Colon (tissue), 2 donors: ENCODE data around the gene RASL10B.

Experiments
- FAIRE-seq: peaks from 2 replicates; lab custom pipeline; 2012; peaks lifted over from hg19 to GRCh38; lab: Jason Lieb, UNC
- donor health status: control.
- donor health status: control.

RASL10B gene

DNA sequence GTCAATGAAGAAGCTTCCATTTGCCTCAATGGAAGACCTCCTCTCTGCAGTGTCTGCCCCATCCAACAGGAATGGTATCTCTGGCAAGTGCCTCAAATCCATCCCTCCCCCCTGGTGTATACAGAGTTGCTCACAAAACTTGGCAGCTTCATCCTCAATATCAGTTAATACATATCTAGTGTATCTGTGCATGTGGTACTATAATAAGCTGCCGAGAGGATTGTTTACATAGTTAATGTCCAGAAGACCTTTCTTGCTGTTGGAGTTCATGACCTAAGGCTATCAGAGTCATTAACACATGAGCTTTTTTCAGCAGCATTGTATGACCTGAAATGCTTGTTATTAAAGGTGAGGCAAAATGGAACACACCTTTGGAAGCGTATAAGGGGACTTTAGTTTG, 14.0 kb upstream of the RASL10B start:
- no peak for FAIRE-seq

DNA sequence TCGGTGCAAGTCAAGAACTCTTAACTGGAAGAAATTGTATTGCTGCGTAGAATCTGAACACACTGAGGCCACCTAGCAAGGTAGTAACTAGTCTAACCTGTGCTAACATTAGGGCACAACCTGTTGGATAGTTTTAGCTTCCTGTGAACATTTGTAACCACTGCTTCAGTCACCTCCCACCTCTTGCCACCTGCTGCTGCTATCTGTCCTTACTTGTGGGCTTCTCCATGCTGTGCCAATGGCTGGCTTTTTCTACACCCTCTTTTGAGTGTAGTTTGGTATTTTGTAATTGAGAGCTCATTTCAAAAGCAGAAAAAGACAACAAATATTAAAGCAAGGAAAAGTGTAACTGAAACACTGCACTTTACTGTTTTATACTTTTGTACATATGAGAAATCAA, 7.7 kb upstream of the RASL10B start:
- no peak for FAIRE-seq

DNA sequence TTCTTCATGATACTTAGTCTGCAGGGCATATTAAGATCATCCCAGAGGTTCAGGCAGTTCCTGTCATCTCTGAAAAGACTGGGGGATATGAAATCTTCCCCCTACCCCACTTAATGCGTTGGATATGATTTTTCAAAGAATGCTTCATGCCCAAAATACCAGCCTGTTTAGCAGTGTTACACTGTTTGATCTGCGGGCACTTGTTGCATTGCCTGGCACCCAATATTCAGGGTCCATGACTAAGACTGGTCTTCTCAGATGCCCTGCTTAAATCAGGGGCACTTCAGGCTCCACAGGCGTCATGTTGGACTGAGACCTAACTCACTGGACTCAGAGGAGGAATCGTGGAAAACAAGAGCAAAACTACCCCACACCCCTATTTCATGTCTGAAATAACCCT, 6.4 kb upstream of the RASL10B start:
- FAIRE-seq: no peak

DNA sequence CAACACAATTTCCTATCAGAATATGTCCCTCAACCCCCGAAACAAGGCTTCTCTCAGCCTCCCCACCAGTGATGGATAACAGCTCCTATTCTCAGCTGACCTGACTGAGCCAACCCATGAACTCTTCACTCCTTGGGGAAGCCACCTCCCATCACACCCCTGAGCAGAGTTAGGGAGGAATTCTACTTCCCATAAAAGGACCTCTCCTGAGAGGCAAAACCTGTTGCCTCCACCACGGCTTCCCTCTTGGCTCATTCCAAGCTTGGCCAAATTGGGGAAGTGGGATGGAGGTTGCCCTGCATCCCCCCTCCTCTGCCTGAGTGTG, 5.7 kb upstream of the RASL10B start:
- FAIRE-seq: no peak

DNA sequence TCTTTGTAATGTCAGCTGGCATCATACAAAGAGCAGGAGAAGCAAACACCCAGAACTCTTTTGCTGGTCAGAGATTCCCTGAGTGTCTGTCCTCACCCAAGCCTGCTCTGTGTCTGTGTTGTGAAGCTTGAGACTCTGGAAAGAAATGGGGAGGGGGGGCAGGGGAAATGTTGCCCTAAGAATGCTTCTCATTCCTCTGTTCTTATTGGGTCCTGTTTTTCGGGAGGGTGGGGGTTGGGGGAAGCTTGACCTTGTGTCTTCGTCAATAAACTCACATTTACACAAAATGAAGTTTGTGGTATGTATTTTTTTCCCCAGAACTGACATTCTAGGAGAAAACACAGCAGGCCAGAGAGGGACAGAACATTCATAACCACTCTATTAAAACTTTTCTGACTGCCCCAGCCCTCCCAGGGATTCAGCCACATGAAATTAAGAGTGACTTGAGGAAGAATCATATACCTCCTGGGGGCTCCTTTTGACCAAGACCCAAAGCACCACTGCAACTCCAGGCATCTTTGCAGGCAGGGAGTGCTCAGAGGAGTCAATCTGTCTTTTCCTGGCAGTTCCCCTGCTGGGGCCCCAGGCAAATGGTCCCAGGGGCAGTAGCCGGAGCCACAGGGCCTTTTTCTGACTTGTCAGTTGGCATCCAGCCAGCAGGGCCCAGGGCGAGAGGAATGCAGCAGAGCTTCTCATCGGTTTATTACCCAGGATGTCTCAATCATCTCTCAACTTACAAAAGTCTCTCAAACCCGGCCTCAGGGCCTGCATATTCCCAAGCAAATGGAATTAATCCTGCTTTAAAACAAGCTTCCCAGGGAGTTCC, 5.1 kb upstream of the RASL10B start:
- no peak for FAIRE-seq

DNA sequence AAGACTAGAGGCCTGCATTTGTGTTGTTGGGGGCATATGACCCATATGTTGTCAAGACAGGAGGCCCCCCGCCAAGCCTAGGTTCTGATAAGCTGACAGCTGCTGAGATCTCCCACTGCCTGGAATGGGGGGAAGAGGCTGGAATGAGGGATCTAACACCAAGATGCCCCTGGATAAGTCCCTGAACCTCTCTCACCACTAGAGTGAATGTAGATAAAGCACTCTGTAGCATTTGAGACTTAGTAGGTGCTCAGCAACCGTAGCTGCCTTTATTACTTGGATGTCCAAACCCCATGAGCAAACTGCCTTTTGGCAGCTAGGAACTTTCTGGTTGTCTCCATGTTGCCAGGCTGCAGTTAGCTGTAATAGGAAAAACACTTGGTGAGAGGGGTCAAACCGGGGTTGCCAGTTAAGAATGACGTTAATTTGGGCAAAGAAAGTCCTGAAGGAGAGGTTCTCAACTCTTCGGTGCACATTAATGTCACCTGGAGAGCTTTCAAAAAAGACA, 4.4 kb upstream of the RASL10B start:
- FAIRE-seq: no peak

DNA sequence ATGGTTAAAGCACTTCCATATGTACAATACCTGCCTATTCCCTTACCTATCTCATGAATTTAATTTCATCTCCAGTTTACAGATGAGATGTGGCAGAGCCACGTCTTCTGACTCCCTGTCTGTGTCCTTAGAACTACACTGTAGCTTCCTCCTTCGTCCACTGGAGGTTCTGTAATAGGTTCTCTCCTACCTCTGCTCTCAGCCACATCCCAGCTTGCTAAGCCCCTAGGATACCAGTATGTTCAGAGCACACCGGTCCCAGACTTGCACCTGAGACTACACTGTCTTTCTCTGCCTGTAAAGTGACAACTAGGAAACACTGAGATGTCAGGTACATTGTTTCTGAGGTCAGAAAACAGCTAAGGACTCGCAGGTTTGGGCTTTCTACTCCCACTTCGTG, 3.8 kb upstream of the RASL10B start:
- FAIRE-seq: no peak

DNA sequence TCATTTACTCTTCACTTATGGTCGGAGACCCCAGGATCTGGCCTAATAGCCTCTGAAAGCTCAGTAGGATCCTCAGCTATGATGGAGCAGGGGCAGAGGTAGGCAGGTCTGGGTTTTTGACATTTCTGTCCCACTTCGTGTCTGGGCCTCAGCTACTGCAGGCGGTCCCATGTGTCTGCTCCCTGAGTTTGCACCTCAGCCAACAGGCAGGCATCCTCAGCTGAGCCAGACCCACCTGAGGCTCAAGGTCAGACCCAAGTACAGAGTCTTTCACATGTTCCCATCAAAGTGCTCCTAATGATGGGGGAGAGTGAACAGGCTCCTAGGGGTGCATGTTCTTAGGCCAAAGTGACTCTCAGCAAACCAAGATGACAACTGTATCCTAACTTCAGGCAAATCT, 2.9 kb upstream of the RASL10B start:
- FAIRE-seq: no peak

DNA sequence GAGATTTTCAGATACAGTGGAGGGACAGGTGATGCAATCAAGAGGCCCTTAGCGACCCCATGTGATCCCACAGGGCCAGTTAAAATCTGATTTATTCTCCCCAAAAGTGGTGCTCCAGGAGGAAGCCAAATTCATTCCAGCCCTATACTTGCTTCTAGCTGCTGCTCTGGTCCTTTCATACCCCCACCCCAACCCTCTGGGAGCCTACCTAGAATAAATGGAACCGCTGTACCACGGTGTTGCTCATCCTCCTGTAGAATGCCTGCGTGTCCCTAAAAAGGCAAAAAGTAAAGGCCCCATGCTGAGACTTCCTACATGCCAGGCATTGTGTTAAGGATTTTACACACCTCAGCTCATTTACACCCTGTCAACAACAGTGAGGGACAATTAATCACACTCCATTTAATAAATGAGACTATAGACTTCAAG, 2.0 kb upstream of the RASL10B start:
- no peak for FAIRE-seq

DNA sequence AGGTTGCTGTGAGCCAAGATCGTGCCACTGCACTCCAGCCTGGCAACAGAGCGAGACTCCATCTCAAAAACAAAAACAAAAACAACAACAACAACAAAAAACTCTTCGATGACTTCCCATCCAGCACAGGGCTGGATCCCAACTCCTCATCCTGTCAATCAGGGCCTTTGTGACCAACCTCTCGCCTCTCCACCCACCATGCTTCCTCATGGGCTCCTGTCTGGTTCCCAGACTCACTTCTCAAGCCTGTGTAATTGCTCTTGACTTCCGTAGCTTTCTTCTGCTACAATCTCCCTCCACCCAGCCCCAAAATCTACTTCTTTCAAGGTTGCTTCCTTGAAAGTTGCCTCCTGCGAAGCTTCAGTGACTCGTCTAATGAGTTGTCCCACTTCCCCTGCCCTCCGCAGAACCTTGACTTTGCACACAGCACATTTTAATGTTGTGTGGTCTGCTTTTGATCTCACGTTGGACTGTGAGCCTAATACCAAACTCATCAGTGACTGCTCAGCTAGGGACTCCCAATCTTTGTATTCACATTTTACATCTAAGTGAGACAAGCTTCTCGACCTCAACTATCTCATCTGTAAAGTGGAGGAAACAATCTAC, 936 bp upstream of the RASL10B start:
- no peak for FAIRE-seq

DNA sequence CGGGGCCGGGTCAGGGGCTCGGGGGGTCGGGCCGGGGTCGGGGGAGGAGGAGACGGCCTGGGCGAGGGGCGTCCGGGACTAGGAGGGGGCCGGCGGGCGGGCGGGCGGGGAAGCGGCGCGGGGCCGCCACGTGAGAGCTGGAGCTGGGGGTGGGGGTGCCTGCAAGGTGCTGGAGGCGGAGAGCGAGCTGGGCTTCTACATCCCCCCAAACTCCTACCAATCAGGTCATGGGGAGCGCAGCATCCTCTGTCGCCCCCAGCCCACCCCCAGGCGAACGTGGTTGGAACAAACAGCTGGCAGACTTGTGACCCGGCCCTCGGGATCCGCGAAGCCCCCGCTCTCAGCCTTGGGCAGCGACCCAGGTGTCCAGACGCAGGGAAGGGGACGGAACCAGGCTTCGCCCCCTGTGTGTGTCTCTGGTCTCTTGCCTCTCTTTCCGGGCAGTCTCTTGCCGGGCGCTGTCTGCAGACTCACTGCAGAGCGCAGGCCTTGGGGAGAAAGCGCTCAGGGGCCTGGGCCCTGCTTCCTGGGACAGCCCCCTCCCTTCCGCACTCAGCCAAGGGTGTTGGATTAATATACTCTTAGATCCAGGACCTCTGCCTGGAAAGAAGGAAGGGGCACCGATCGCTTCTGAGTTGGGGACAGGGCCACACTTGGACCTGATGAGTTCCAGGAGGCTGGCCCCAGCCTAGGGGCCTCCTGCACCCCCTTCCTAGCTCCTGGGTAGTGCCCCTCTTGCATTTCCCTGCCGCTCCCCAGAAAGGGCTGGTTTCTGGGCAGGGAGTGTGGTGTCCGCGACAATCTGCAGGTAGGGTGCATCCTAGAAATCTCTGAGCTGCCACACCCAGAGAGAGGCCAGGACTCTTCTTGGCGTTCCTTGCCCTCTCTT, 722 bp downstream of the RASL10B start:
- FAIRE-seq: no peak

DNA sequence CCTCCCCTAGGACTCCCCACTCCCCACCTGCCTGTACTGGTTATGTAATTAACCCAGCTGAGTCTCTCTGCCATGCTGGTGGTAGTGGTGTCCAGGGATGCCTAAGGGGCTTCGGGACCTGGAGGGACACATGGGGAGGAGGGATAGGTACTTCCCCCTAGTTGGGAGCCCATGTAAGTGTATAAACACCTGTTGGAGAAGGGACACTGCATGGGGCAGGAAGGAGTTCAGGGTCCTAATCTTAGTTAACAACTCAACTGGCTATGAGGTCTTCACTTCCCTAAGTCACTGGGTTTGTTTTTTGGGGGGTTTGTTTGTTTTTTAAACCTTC, 1.3 kb downstream of the RASL10B start:
- FAIRE-seq: no peak

DNA sequence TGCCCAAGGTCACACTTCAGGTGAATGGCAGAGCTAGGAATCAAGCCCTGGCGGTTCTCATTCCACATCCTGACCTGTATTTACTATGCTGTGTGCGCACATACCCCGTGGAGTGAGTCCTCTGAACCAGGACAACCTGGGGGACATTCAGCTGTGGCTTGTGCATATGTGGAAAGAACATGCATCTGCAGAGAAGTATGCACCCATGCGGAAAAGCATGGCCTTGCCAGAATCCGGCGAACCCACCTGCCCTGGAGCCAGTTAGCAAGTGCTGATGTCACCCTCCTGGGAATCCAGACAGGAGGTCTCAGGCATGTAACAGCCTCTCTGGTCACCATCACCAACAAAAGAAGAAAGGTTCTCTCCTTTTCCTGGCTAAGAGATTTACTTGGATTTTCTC, 1.9 kb downstream of the RASL10B start:
- no peak for FAIRE-seq

DNA sequence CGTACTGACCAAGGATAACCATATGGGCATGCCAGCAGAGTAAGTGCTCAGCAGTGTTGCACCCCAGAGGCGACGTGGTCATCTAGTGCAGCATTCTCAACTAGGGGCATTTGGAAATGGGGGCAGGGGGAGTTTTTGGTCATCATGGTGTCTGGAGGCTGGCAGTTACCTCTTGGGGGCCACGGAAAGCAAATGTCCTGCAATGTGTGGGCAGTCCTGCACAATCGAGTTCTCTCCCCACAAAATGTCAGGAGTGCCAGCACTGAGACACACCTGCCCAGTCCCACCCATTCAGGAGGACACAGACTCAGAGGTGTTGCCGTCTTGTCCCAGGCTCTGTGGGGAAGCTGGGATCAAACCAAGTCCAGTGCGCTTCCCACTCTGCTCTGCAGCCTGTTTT, 3.0 kb downstream of the RASL10B start:
- FAIRE-seq: no peak

DNA sequence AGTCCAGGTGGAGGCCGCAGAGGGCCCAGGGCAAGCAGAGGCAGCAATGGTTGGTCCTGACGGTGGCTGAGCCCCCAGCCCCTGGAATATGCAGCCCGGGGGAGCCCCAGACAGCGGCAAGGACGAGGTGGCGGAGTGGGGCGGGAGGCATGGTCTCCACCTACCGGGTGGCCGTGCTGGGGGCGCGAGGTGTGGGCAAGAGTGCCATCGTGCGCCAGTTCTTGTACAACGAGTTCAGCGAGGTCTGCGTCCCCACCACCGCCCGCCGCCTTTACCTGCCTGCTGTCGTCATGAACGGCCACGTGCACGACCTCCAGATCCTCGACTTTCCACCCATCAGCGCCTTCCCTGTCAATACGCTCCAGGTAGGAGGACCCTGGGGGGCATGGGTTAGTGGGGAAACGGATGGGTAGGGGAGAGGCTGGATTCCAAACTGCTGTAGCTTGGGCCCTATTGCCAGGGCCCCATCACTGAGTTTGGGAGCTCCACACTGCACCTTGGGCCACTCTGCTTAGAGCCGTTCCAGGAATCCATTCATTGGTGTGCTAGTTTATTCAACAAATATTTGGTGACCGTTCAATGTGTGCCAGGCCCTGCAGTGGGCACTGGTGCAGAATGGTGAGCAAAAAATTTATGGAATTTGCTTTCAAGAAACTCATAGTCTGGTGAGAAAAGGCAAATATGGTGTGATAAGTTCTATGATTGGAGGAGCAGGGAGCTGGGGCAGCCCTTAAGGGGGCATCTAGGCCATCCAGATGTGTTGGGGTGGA, 3.8 kb downstream of the RASL10B start:
- no peak for FAIRE-seq

DNA sequence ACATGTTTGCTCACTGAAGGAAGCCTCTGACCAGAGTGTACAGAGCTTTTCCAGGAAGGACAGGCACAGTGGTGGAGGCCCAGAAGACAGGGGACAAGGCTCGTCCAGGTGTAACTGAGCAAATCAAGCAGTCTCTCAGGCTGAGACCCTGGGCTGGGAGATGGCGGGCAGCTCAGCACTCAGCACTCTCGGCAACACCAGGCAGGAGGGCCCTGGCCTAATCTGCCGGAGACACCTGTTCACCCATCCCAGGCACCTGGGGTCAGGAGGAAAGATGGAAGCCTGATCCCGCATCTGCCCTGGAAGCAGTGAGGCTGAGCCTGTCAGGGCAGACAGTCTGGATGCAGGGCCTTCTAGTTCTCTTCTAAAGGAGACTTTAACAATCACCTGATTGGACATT, 4.8 kb downstream of the RASL10B start:
- no peak for FAIRE-seq

DNA sequence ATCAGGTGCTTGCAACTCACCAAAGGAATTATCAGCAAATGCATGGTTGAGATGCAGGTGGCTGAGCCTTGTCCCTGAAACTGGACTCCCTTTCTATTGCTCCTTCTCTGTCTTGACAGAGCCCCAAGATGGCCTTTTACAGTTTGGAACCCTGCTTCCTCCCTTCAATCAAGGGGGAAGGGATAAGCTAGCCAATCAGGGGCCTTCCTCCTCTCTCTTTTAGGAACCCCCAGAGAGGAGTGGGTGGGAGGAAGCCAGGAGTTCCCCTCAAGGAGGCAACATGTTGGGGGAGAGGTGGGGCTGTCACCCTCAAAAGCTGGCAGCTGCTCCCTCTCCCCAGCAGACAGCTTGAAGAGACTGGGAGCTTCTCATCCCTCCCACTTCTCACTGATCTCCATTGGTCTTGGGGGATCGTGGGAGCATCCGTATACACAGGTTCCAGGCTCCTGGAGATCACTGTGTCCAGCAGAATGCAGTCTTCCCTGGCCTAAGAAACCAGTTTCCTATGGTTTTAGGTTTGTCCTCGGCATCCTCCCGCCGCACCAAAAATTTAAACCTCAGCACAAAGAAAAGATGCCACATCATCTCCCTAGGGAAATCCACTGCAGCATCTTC, 7.2 kb downstream of the RASL10B start:
- FAIRE-seq: no peak

DNA sequence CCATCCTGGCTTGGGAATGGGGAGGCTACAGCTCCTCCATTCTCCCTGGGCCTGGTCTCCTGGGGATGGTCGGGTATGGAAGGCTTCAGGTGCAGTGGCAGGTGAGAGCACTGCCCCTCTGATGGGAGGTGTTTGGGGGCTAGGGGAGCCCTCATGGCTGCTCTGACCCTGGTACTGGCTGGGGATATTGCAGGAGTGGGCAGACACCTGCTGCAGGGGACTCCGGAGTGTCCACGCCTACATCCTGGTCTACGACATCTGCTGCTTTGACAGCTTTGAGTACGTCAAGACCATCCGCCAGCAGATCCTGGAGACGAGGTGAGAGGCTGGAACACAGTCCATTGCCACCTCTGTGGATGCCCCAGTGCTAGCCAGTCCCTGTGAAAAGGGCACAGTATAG, 8.8 kb downstream of the RASL10B start:
- no peak for FAIRE-seq

DNA sequence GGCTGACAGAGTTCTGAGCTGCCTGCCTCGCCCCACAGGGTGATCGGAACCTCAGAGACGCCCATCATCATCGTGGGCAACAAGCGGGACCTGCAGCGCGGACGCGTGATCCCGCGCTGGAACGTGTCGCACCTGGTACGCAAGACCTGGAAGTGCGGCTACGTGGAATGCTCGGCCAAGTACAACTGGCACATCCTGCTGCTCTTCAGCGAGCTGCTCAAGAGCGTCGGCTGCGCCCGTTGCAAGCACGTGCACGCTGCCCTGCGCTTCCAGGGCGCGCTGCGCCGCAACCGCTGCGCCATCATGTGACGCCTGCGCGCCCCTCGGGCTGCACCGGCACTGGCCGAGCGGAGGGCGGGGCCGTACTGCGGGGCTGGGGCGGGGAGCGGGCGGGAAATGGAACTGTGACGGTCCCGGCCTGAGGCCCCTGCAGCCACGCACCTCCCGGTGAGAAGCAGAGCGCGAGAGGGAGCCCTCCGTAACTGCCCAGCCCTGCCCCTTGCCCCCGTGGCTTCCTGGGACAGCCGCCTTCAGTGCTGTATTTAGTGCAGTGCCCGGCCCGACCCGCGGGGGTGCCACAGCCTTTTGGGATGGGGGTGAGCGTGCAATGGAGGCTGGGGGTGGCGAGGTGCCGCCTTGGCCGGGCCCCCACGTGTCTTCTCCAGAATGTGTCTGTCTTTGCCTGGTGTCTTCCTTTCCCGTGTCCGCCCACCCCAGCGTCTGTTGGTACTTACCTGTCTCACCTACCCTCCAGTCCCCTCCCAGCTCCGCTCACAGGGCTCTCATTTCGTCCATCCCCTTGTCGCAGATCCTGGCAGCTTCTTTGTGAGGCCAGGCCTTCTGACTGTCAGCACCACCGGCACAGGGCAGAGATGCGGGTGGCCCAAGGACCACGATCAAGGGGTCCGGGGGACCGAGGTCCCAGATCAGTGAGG, 9.8 kb downstream of the RASL10B start:
- FAIRE-seq: no peak

DNA sequence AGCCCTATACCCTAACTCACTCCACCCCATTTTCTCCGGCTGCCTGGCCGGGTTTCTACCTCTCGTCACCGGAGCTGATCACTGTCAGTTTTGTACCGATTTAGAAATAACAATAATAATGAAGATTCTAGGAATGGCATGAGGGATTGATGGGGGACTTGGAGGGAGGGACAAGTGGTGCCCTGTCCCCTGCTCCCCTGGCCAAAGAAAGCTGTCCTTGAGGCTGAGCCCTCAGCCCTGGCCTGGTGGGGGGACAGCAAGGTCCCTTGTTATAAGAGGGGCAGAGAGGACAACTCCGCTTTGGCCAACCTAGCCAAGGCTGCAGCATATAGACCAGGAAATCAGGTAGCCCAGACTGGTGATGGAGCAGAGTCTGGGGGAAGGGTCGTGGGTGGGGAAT, 11.1 kb downstream of the RASL10B start:
- FAIRE-seq: no peak
